Measurements from ENCODE around the gene ANLN. TPM values are rescaled to one million over a fixed set of nuclear protein-coding genes. Genes with fewer than 3 reads are reported as not detected.

The ANLN gene
- total RNA-seq, 1 experiment from 2014 or later, result 274 TPM

- H3K27ac Mint-ChIP-seq (ENCODE audit: unreplicated experiment), result no peak overlapping the region
- no TSS peak for BruUV-seq (replicated peaks)
- peaks cover 3% of the 10 kb centered on the region for H3K9me3 Mint-ChIP-seq (ENCODE audit: low read depth, unreplicated experiment)
- H3K4me1 Mint-ChIP-seq (ENCODE audit: low read depth, unreplicated experiment), result no peaks in the 10 kb centered on the region
- no peak for TF ChIP-seq CTCF (IDR thresholded peaks at IDR 0.05; ENCODE audit: unreplicated experiment)
- H3K36me3 Mint-ChIP-seq (ENCODE audit: insufficient read depth, unreplicated experiment), result peaks cover 71% of the 10 kb centered on the region
- intact Hi-C loops (cut with micrococcal nuclease; ENCODE audit: unreplicated experiment), result no loop called here
- no peaks in the 10 kb centered on the region for H3K27me3 Mint-ChIP-seq (ENCODE audit: unreplicated experiment)
- CTCF ChIA-PET, result no interaction called here
- no peak for DNase-seq
- H3K4me3 Mint-ChIP-seq (ENCODE audit: low read depth, unreplicated experiment), result no peak overlapping the region
These were observed 40.5 kb downstream of the ANLN start for GRCh38 chr7:36430186-36430585.

GRCh38 chr7:36430881-36431280 is 41.2 kb downstream of the ANLN start:
- BruUV-seq (replicated peaks), result no TSS peak
- TF ChIP-seq CTCF (IDR thresholded peaks at IDR 0.05; ENCODE audit: unreplicated experiment), result no peak
- Mint-ChIP-seq H3K9me3 (ENCODE audit: low read depth, unreplicated experiment) (peaks cover 3% of the 10 kb centered on the region), H3K27ac (ENCODE audit: unreplicated experiment) (no peak overlapping the region), H3K36me3 (ENCODE audit: insufficient read depth, unreplicated experiment) (peaks cover 68% of the 10 kb centered on the region), H3K4me1 (ENCODE audit: low read depth, unreplicated experiment) (no peaks in the 10 kb centered on the region), H3K27me3 (ENCODE audit: unreplicated experiment) (no peaks in the 10 kb centered on the region), H3K4me3 (ENCODE audit: low read depth, unreplicated experiment) (no peak overlapping the region)
- no peak for DNase-seq
- CTCF ChIA-PET, result no interaction called here
- intact Hi-C loops (cut with micrococcal nuclease; ENCODE audit: unreplicated experiment), result no loop called here

- Mint-ChIP-seq H3K27ac (ENCODE audit: unreplicated experiment) (no peak overlapping the region), H3K4me3 (ENCODE audit: low read depth, unreplicated experiment) (no peak overlapping the region), H3K9me3 (ENCODE audit: low read depth, unreplicated experiment) (no peaks in the 10 kb centered on the region), H3K4me1 (ENCODE audit: low read depth, unreplicated experiment) (no peaks in the 10 kb centered on the region), H3K36me3 (ENCODE audit: insufficient read depth, unreplicated experiment) (peaks cover 27% of the 10 kb centered on the region), H3K27me3 (ENCODE audit: unreplicated experiment) (no peaks in the 10 kb centered on the region)
- BruUV-seq (replicated peaks), result no TSS peak
- CTCF ChIA-PET, result no interaction called here
- intact Hi-C loops (cut with micrococcal nuclease; ENCODE audit: unreplicated experiment), result no loop called here
- no peak for DNase-seq
- no peak for TF ChIP-seq CTCF (IDR thresholded peaks at IDR 0.05; ENCODE audit: unreplicated experiment)
These were observed 48.5 kb downstream of the ANLN start for GRCh38 chr7:36438211-36438610.

GRCh38 chr7:36439624-36440023 is 50.0 kb downstream of the ANLN start:
- H3K36me3 Mint-ChIP-seq (ENCODE audit: insufficient read depth, unreplicated experiment), result peaks cover 20% of the 10 kb centered on the region
- DNase-seq, result no peak
- H3K9me3 Mint-ChIP-seq (ENCODE audit: low read depth, unreplicated experiment), result no peaks in the 10 kb centered on the region
- intact Hi-C loops (cut with micrococcal nuclease; ENCODE audit: unreplicated experiment), result loop anchor here (2.0 kb wide), 2 partner anchors 13 to 31 kb away; no protein-coding TSS in a partner anchor
- no peak overlapping the region for H3K27ac Mint-ChIP-seq (ENCODE audit: unreplicated experiment)
- no peak for TF ChIP-seq CTCF (IDR thresholded peaks at IDR 0.05; ENCODE audit: unreplicated experiment)
- BruUV-seq (replicated peaks), result no TSS peak
- CTCF ChIA-PET, result no interaction called here
- H3K4me1 Mint-ChIP-seq (ENCODE audit: low read depth, unreplicated experiment), result no peaks in the 10 kb centered on the region
- no peaks in the 10 kb centered on the region for H3K27me3 Mint-ChIP-seq (ENCODE audit: unreplicated experiment)
- H3K4me3 Mint-ChIP-seq (ENCODE audit: low read depth, unreplicated experiment), result no peak overlapping the region
